Activated T-helper 1 cell treated with anti-CD3 and anti-CD28 coated beads, Interleukin-2, amount 50 U/mL, for 16 hours (primary cell): ENCODE data around the gene FAM78B.

ENCODE experiments used
- DNase-seq, 2 donors: peaks; one replicate each; pipeline ENCODE4 v3.0.0-alpha.2; 2020; ENCODE audit warnings: low read depth in 1 of 2, low spot score in 1 of 2

Gene FAM78B

DNA sequence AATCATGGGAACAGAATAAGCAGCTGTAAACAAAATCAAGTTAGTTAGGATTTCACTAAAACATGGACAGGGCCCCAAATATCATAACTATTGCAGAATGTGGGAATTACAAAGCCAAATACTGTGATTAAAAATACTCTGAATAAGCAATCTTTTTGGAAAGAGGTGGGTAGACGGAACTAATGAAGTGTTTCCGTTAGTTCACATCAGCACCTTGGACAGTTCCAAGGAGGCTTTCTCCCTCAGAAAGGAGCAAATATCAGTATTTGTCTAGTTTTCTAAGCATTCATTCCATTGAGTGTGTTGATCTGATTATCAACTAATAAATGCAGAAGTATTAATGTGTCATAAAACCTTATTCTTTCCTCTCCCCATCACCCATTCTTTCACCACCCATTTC lies 97.4 kb downstream of the FAM78B start:
- DNase-seq = no peak

DNA sequence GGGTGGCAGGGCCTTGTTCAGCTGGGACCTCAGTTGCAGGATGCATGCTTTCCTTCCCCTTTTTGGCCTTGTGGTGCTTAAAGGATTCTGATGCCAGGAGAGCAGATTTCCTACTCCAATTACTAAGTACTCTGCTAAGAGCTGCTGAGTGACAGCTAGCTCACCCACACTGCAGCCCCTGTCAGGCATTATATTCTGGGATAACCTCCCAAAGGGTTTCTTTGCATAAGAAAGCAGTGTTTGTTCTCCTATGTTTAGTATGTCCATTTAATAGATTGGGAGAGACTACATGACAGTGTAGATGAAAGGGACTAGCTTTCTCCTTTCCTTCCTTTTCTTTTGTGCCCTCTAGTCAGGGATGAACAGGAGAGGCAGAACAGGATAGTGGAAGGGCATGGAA lies 100.7 kb downstream of the FAM78B start:
- DNase-seq = no peak

- no peak for DNase-seq
These were observed 101.8 kb downstream of the FAM78B start for GRCh38 chr1:166064951-166065350.

DNA sequence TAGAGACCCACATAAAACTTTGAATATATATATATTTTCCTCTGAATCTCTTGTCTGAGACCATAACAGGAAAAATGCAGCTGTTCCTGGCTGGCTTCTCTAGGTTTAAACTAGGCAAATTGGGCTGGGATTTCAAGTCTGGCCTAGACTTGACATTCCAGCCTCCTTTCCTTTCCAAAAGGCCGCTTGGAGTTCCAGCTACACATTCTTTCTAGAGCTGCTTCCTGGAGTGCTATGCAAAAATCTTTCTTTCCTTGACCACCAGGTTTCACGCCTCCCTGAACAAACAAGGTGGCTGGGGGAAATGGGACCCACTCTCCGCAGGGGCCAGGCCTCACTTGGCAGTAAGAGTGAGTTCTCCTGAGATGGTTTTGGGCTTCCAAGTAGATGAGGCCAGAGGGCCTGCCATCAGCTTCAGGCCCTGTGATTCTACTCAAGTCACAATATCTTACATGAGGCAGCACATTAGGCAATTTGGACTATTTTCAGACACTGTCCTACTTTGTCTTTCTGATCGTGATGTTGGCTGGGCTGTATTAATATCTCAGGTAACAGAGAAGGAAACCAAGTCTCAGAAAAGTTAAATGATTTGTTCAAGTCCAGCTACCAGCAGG lies 102.4 kb downstream of the FAM78B start:
- no peak for DNase-seq

- DNase-seq = no peak
These were observed 103.1 kb downstream of the FAM78B start for GRCh38 chr1:166063701-166064100.

- DNase-seq = no peak
These were observed 104.3 kb downstream of the FAM78B start for GRCh38 chr1:166062421-166063070.

GRCh38 chr1:166057650-166058049 lies 109.2 kb downstream of the FAM78B start:
- no peak for DNase-seq

DNA sequence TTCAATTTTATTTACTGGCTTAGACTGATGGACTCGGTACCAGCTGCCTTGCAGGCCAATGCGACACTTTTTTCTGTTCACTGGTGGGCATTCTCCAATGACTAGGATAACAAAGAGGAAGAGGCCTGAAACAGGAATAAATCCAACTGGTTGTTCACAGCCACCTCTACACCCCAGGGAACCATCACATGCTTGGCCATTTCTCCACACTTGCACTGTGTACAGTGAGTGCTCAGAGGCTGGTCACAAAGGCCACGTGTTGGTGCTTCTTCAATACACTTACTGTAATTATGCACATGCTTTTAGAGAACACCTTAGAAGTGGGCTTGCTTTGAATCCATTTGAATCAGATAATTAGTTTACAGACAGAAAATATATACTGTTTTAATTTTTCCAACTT lies 113.4 kb downstream of the FAM78B start:
- no peak for DNase-seq

- DNase-seq = no peak
These were observed 126.4 kb downstream of the FAM78B start for GRCh38 chr1:166040202-166040997.

DNA sequence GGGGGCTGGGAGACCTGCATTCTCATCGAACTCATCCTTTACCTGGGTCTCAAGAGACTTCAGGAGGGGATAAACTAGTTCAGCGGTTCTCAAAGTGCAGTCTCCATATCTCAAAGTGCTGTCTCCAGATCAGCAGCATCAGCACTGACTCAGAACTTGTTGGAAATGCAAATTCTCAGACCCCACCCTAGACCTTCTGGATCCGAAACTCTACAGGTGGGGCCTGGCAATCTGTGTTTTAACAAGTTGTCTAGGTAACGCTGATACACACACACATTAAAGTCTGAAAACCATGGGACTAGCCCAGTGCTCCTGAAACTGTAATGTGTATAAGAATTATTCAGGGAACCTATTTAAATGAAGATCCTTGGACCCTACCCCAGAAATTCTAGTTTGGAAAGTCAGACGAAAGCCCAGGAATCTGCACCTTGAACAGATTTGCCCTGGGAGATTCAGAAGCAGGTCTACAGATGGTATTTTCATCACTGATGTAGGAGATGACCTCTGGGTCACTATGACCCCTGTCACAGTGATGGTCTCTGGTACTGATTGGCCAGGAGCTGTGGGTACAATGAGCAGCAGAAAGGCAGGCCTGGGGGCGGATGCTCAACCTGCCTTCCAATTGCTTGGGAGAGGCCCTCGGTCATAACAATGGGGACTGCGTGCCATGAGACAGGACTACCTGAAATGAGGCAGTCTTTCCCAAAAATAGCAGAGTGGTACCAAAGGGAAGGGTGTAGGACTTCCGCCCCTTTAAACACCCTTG lies 127.2 kb downstream of the FAM78B start:
- no peak for DNase-seq

DNA sequence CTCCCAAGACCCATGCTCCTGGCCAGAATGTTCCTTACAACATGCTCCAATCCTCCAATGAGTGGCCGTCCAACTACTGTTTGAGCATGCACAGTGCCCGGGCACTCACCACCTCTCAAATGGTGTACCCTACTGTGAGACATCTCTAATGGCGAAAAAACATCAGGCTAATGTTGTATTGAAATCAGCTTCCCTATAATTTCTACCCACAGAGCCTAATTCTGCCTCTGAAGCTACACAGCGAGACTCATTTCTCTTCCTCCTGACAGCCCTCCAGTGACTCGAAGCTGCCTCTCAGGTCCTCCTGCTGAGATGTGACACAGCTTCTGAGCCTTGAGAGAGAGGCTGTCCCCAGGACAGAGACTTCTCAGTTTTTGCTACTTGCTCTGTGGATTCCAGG lies 130.7 kb downstream of the FAM78B start:
- no peak for DNase-seq

DNA sequence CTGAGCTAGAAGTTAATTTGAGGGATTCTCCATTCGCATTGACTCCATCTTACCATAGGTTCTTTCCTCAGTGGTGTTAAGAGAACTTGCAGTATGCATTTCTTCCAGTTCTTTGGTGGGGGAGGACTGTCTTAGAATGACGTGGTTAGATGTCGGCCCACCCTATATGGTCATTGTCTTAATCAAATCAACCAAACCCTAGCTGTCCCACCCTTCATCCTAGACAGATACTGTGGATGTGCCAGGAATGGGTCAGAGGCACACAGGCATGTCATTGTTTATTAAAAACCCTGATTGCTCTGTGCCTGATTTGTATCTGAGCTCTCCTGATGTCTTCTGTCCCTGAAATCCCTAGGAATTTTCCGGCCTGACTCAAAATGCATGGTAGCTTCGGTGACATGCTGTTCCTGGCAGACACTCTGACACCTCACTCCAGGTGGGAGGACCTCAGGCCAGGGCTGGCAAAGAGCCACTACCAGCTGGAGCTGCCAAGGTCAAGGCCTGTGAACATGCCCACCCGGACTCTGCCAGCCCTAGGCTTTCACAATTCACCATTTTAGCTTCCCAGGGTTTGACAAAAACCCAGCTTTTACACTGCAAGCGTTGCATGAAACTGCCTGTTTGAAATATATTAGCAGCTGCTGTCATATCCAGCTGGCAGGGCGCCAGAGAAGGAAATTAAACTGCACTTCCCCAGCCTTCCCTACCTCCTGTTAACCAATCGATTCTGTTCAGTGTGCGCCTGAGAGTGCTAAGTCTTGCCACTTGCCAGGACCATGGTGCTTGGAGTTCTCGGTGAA lies 134.0 kb downstream of the FAM78B start:
- no peak for DNase-seq

- no peak for DNase-seq
These were observed 134.7 kb downstream of the FAM78B start for GRCh38 chr1:166031932-166032571.

- no peak for DNase-seq
These were observed 137.4 kb downstream of the FAM78B start for GRCh38 chr1:166029196-166029945.

DNA sequence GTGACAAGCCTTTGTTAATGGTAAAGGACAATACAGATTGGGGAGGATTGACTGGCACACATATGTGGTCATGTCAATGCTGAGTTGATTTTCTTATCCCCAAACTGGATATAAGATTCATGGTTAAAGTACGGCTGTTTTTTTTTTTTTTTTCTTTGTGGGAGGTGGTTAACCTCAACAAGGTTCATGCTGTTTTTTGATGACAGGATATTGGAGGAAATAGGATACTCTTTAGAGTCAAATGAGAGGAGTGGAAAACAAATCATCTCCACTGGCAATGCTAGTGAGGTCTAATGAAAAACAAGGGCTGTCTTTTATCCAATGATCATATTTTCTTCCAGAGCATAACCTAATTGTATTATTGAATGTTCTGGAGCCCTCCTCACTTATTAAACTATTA lies 140.2 kb downstream of the FAM78B start:
- DNase-seq = no peak

DNA sequence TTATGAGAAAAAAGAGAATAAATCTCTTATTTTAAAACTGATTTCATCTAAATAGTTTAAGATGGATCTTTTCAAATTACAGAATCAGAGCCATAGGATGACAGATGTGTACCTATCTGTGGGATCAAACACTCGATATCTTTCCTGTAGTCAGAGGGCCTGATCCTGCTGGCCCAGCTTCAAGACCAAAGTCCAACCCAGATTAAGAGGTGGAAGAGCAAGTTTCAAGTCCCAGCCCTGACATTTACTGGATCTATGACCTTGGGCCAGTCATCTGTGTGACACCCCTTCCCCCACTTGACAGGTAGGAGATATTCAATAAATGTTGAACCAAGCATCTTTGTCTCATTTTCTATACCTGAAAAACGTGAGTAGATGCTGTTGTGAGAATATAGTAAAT lies 140.7 kb downstream of the FAM78B start:
- no peak for DNase-seq

GRCh38 chr1:166020210-166020609 lies 146.6 kb downstream of the FAM78B start:
- no peak for DNase-seq
